HG03103 (cell line): Measurements from ENCODE around the gene WWOX.
A peak's percentile ranks its signal among the peaks of the same experiment; 100 is the strongest.

Source experiments
- ATAC-seq: cut with Tn5 transposase; IDR thresholded peaks from one replicate; pipeline ENCODE4 v1.9.1; 2021; ENCODE audit warnings: low read depth; ENCODE audit not compliant: unreplicated experiment

WWOX gene

DNA sequence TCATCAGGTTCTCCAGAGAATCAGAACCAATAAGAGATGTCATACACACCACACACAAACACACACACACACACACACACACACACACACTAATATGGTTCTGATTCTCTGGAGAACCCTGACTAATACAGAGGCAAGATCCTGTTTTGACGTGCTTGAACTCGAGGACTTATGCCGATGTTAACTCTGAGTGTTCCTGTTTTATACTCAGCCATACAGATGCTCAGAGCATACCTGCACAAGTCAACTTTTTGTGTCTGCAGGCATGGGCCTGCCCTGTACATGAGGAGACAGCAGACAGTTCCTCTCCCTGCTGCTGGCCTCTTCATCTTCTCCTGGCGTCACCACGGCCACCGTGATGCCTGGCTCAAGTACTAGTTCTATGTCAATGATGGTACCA lies 635.9 kb downstream of the WWOX start:
- no peak for ATAC-seq

DNA sequence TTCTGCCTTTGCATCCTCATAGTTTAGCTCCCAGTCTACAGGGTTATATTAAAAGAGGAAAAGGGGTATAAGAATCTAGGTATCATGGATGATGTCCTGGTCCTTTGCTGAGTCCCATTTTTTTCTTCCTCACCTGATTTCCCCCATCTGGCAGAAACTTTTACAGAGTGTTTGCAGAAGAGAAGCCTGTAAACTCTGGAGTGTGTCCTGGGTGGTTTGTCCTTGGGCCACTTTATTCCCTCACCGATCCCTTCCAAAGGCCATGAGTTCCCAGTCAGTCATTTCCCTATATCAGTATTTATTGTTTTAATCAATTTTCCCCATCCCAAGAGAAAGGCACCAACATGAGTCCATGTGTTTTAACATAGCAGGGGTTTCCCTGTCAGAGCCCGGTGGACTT lies 638.2 kb downstream of the WWOX start:
- no peak for ATAC-seq

DNA sequence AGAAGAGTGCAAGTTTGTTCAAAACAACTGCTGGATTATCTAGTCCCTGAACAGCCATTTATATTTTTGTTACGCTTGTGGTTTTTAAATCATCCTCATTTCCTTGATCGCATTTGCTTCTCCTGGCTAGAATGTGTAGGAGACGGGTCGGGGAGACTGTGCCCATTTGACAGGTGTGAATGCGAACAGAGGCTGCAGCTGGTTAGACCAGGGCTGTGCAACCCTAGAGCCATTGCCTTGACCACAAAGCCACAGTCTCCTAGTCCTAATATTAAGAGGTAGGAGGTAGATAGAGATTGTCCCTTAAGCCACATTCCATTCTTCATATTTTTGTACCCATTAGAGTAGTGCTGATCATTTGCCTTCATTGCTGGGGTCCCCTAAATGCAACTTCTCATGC lies 639.1 kb downstream of the WWOX start:
- ATAC-seq: no peak

DNA sequence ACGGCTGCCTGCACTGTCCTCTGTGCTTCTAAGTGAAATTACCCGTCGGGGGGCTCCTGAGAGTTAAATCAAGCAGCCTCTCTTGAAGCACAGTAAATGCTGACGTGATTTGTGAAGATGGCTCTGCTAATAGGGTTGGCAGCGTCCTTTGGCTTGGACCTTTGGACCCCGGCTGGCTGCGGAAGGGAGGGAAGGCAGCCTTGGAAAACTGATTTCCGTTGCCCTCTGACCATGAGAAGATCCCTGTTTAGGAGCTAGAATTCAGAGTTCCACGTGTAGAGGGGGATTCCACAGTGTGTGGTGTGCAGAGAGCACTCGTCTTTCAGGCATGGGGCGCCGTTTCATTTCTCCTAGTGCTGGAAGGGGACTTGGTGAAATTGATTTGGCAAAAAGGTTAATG lies 640.8 kb downstream of the WWOX start:
- ATAC-seq: no peak

DNA sequence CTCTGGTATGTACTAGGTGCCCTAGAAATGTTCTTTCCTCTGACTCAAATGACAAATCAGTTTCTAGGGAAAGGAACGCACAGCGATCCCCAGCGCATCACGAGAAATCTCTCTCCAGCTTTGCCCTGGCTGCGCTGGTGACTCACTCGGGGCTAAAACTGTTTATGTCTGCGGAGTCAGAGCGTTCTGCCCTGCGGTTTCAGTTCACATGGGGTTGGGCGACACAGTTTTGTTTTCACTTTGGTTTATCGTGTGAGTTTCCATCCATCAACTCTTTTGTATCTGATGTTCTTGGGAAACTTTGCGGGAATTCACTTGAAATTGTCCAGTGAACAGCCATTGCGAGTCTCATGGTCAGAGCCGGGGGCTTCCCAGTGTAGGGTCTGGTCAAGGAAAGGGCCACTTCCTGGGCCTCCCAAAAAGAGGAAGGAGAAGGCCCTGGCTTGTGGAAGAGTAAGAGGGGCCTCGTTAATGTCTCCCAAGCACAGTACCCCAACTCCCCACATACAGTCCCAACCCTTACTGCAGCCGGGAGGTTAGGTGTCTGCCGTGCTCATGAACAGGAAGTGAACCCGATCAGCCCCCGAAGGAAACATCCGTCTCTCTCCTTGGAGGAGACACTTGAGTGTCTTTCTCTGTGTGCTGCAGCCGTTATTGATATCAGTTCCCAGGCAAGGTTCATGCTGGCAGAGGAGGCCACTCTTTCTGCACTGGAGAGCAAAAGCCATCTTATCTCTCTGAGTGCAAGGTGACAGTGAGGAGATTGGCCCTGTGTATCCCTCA lies 643.2 kb downstream of the WWOX start:
- ATAC-seq: peak; percentile 93

DNA sequence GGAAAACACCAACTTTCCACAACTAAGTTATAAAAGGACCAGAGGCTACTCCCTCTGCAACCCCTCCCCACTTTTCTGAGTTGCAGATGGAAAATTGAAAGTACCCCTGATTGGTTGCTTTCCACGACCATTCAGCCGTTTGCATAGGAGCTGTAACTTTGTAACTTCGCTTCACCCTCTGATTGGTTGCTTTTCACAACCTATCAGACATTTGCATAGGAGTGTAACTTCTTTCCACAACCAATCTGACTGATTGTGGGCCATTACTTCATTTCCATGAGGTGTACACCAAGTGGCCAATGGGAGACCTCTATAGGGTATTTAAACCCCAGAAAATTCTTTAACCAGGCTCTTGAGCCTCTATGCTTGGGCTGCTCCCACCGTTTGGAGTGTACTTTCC lies 644.1 kb downstream of the WWOX start:
- no peak for ATAC-seq

DNA sequence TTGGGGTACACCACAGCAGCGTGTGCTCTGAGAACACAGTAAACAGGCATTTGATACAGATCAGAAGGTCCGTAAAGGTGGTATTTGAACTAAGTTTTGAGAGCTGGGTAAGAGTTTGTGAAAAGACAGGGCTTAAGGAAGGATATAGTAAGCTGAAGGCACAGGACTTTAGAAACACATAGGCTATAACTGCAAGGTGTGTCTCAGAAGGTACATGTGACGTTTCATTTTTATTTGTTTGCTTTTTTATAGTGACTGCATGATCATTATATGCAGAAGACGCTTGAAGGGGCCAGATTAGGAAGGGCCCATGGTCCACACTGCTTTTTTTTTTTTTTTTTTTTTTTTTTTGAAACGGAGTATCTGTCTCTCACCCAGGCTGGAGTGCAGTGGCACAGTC lies 644.6 kb downstream of the WWOX start:
- no peak for ATAC-seq

DNA sequence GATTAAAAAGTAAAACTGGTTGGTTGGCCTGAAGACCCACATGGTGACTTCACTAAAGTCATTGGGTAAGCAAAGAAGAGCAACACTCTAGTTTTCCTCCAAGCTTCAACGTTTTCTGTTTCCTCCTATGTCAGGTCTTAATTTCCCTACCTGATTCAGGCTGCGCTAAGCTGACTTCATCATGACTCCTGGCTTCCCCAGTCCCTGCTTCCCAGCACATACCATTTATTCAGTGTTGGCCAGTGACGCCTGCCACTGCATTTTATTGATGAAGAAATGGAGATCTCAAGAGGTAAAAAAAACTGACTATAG lies 645.3 kb downstream of the WWOX start:
- ATAC-seq: no peak

DNA sequence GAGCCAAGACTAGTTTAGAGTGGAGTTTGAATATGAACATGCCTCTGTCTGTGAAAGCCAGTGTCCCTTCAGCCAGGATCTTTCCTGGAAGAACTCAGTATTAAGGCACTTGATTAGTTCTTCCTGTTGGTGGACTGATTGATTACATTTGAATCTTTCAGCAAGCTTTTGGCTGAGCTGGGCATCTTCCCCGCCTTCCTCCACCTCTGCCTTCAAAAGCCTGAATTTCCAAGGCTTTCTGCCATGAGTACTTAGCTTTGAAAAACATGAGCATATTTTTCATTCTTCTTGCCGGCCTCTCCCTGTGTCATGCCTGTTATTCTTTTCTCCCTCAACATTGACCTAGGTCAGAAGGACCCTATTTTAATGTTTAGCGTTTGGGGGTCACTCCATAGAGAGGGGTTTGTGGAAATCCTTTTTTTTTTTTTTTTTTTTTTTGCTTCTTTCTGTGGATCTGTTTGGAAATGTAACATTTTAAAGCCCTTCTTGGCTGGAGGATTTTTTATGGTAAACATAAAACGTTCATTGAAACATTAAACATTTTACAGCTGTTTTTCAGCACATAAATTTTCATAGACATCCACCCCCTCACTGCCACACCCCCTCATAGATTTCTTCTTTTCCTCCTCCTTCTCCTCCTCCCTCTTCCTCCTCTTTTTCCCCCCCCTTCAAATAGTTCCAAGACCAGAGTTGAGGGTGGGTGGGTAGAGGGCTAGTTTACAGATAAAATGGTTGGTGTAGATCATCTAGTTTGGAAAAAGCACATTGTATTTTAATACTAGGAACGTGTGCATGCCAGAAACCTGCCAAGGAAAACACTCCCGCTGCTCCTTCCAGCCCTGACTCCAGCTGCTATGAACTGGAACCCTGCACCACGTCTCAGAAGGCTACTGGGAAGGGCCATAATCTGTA lies 645.9 kb downstream of the WWOX start:
- no peak for ATAC-seq

DNA sequence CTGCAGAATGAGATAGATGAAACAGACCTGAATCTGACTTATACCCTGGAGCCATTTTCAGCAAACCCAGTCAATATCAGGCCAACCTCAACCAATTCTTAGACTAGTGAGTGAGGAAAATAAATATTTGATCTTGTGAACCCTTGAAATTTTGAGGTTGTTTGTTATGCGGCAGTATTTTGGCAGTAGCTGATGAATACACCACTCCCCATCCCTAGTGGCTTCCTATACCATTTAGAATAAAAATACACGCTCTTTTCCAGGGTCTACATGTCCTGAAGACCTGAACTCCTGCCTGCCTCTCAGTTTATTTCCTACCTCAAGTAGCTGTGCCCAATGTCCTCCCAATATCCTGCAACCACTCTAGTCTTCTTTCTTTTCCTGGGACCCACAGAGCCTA lies 647.3 kb downstream of the WWOX start:
- no peak for ATAC-seq

DNA sequence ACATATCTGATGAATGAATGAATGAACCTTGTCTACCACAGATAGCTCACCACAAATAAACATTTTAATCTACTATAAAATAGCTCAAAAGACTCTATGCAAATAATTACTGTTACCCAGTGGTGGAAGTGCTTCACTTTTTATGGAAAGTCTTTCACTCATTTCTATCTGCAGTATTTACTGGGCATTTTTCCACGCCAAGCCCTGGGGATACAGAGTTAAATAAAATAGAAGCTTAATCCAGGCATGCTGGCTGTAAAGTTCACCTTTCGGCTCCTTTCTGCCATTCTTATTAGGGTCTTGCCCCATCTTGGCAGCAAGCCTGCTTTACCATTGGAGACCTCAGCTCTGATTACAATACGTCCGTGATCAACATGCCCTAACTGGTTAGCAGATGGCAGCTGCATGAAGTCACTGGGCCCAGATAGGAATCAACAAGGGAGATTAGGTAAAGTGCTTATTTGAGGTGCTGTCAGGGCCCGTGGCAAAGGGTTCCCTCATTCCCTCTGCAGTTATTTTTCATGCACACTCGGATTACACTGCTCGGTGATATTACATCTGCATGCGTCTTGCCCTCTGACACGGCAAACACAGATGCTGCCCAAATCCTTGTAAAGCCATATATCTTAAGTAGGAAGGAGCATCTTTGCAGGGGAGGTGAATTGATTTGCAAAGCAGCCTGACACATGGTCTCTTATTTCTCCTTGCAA lies 648.9 kb downstream of the WWOX start:
- no peak for ATAC-seq

DNA sequence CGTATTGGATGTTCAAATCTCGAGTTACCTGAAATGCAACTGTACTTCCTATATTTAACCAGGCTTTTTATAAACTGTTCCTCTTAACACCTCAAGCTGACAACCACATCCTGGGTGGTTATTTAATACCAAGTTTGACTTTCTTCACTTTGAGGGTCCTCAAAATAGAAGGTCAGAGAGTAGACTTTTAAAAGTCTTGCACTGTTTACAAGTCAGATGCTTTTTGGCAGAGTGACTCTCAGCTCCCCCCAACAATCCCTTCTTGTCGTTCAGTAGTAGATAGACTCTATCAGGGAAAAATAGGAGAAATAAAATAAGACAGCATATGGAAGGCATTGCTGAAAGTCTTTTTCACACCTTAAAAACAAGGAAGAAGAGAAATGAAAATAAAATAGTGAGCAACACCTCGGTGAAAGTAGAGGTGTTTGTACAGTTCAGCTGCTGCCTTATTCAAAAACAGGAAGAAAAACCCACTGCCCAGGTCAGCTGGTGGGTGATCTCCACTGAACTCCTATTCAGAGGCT lies 650.4 kb downstream of the WWOX start:
- ATAC-seq: peak; percentile 71

DNA sequence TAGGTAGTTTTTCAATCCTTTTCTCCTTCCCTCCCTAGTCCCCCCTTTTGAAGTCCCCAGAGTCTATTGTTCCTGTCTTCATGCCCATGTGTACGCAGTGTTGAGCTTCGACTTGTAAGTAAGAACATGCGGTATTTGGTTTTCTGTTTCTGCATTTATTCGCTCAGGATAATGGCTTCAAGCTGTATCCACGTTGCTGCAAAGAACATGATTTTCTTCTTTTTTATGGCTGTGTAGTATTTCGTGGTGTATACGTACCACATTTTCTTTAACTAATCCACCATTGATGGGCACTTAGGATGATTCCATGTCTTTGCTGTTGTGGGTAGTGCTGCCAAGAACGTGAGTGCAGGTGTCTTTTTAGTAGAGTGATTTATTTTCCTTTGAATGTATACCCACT lies 651.2 kb downstream of the WWOX start:
- ATAC-seq: no peak

DNA sequence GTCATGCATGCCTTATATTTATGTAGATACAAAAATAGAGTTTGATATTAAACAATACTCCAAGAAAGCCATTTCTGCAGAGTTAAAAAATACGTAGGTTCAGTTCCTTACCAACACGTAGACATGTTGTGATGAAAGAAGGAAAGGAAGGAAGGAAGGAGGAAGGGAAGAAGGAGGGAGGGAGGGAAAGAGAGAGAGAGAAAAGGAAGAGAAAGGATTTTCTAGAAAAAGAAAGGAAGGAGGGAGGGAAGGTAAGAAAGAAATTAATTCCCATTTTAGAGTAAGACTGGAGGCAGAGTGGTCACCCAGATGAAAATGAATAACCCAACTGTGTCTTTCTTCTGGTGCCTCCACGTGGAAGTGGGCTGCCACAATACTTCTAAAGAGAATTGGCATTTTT lies 652.1 kb downstream of the WWOX start:
- ATAC-seq: no peak

DNA sequence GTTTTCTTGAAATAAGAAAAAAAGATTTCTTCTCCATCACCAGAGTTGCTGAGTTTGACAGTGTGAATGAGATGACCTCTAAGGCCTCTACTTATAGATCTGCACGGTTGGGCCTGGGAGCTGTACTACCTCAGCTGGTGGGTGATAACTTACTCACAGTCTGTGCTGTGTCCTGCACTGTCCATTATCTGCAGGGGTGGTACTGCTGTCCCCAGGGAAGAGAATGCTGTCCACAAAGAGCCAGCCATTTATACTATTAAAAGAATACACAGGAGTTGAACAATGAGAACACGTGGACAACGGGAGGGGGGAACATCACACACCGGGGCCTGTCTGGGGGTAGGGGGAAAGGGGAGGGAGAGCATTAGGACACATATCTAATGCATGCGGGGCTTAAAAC lies 655.3 kb downstream of the WWOX start:
- ATAC-seq: no peak

DNA sequence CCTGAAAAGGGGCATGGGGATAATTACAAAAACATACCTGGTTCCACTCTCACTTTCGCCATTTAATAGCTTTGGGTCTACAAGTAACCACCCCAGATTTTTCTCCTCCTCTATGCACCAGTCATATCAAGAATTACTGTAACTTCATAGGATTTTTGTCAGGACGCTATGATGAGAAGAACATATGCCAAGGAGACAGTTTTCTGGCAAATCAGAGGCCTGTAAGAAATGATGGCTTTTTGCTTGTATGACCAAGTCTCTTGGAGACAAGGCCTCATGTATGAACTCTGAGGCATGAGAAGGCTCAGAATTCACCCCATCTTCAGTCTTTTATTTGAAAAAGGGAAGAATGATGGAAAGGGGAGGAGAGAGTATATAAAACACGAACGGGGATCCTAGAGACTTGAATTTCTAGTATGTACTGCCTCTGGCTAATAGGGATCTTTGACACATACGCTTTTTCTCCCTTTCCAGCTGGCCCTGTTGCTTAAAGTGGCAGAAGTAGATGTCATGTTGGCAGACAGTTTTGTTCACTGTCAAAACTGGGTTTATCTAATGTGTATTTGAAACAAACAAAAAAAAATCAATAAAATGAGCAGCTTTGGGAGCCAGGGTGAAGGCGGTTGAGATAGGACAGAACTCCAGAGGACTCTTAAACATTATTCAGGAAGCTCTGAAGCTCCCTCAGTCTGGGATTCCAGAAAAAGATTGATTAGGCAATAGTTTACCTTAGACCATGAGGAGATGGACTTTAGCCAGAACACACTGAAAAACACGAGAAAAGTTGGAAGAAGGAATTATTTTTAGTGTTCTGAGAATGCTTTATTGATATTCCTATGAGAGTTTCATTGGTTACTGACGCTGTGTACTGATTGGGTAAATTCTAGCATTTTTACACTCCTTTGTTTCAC lies 656.6 kb downstream of the WWOX start:
- no peak for ATAC-seq

DNA sequence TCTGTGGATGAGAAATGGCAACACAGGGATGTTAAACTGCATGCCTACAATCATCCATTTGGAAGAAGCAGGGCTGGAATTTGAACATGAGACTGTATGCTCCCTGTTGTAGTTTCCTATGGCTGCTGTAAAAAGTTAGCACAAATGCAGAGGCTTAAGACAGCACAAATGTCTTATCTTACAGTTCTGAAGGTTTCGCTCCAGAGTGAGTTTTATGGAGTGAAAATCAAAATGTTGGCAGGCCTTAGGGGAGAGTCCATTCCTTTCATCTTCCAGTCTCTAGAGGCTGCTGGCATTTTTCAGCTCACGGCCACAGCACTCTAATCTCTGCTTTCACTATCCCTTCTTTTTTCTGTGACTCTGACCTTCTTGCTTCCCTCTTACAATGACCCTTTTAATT lies 660.1 kb downstream of the WWOX start:
- ATAC-seq: no peak

DNA sequence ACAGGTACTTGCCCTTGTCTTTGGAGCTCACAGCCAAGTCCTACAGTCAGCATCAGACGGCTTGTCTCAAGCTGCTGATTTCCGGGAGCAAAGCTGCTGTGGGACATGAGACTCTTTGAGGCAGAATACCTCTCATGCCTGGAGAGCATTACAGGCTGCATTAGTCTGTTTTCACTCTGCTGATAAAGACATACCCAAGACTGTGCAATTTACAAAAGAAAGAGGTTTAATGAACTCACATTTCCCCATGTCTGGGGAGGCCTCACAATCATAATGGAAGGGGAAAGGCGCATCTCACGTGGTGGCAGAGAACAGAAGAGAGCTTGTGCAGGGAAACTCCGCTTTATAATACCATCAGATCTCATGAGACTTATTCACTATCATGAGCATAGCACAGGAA lies 661.2 kb downstream of the WWOX start:
- ATAC-seq: no peak

DNA sequence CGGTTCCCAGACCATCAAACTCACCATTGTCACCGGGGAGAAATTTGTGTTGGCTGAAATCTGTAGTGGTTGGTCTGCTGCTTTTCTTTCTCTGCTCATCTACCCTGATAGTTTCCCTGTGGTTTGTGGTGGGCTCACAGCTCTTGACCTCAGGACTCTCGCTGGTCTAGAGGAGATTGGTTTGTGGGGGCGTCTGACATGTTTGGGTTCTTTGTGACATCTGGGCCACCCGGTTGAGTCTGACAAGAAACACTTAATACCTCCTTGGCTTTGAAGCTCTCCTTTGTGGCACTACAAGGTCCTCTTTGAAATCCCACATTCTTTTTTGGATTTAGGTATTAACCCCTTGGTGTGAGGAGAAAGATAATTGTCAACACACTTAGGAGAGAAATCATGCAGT lies 662.0 kb downstream of the WWOX start:
- peak; percentile 86 for ATAC-seq

DNA sequence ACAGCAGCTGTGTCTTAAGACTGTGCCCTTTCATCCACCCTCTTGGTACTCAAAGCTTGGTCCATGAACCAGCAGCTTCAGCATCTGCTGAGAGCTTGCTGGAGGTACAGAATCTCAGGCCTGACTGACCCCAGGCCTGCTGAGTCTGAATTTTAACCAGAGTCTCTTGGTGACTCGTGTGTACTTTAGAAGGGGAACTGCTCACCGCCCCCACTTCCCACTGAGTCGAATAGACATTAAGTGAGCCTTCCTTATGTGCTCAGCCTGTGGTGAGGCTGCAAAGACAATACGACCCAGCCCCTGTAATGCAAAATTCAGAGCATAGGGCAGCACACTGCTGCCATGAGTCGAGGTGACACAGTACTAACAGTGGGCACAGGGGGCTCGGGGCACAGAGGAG lies 662.8 kb downstream of the WWOX start:
- peak; percentile 40 for ATAC-seq
